ENCODE data around the gene SAMD1. TPM values are rescaled to one million over a fixed set of nuclear protein-coding genes. Genes with fewer than 3 reads are reported as not detected.

Gene SAMD1
- total and polyA plus RNA-seq, 9 of the 15 experiments (the other 6 are each of a cell fraction or from before 2014, with no cell fraction given), result 2.9 to 96.0 (median 43.5) TPM

- TF ChIP-seq RERE (CRISPR knock-in tag; IDR thresholded peaks at IDR 0.05; ENCODE audit: borderline replicate concordance), result no peak
- no peak for TF ChIP-seq ZBTB26 (CRISPR knock-in tag; IDR thresholded peaks at IDR 0.05)
- peak; percentile 53 to 72 (median 53) for TF ChIP-seq CTCF (IDR thresholded peaks at IDR 0.05 in 2 of 3, conservative IDR thresholded peaks at IDR 0.05 in 1 of 3; ENCODE audit: insufficient read depth in 2 of 3, low read depth in 1 of 3, low read length in 3 of 3)
- no peak for TF ChIP-seq ZNF124 (CRISPR knock-in tag; IDR thresholded peaks at IDR 0.05)
- peak; percentile 93 for TF ChIP-seq EGR1 (conservative IDR thresholded peaks at IDR 0.05)
- no peak for TF ChIP-seq NCOA2 (IDR thresholded peaks at IDR 0.05; ENCODE audit: partially characterized antibody in 2 of 2)
- TF ChIP-seq KLF6 (CRISPR knock-in tag; IDR thresholded peaks at IDR 0.05; ENCODE audit: borderline replicate concordance), result peak; percentile 59; the same call in 1 of the 2 replicates
- TF ChIP-seq CHD1 (IDR thresholded peaks at IDR 0.05; ENCODE audit: low read length), result no peak
- TF ChIP-seq NONO (IDR thresholded peaks at IDR 0.05; ENCODE audit: low read depth in 2 of 2, low read length in 1 of 2), result peak; percentile 63 to 86; a peak in 3 of 4 replicates
- TF ChIP-seq MAX (CRISPR knock-in tag; IDR thresholded peaks at IDR 0.05), result 0 out of 2 replicates have a peak, but pooled peaks have one; percentile 20
- TF ChIP-seq MTA1 (IDR thresholded peaks at IDR 0.05; ENCODE audit: borderline replicate concordance), result peak; percentile 57; the same call in 1 of the 2 replicates
- no peak for TF ChIP-seq ZBTB43 (CRISPR knock-in tag; IDR thresholded peaks at IDR 0.05)
- TF ChIP-seq ELK1 (CRISPR knock-in tag; IDR thresholded peaks at IDR 0.05), result no peak
Measured at GRCh38 chr19:14091081-14091812, 696 bp upstream of the SAMD1 start (continued).
